Esophagus squamous epithelium (tissue), 4 donors: ENCODE data around the gene VCL.

Experiments used
- CTCF ChIP-seq, 6 experiments: fragments of 450-650 bp in 4 of 6; fragments of 200-600 bp in 2 of 6; sonication (generic) in 2 of 6; IDR thresholded peaks; one replicate each; pipeline ENCODE4 v1.5.1; 2016 to 2019; ENCODE audit warnings: antibody characterized with exemption in 6 of 6, mild to moderate bottlenecking in 4 of 6, moderate library complexity in 4 of 6
- POLR2A ChIP-seq, 4 donors: fragments of 450-650 bp; IDR thresholded peaks; one replicate each; pipeline ENCODE4 v1.6.1; 2017; ENCODE audit warnings: antibody characterized with exemption in 4 of 4, mild to moderate bottlenecking in 4 of 4, moderate library complexity in 3 of 4

GRCh38 chr10:74135452-74135851 lies 137.5 kb downstream of the VCL start:
- TF ChIP-seq POLR2A (IDR thresholded peaks at IDR 0.05): no peak
- TF ChIP-seq CTCF (IDR thresholded peaks at IDR 0.05): no peak
